Gastroesophageal sphincter (tissue), 4 donors: ENCODE results near the gene SRF. TPM values are rescaled to one million over a fixed set of nuclear protein-coding genes. Genes with fewer than 3 reads are reported as not detected.
"Not testable (repeated sequence)": the region's sequence is repeated elsewhere in the genome, so short reads cannot be mapped to it uniquely, and the experiment has no call there.

Source experiments
- ATAC-seq: fragments of 150-250 bp; one replicate; pipeline ENCODE4 v1.9.1; 2016; ENCODE audit warnings: mild to moderate bottlenecking, moderate library complexity
- H3K27ac ChIP-seq, 4 donors: fragments of 200-600 bp; sonication (generic) in 3 of 4; 1 replicate in 3 of 4; 2 replicates in 1 of 4; pipeline ENCODE4 v1.5.1; 2016 to 2019
- H3K27me3 ChIP-seq: fragments of 200-600 bp; sonication (generic); one replicate; pipeline ENCODE4 v1.5.1; 2019
- H3K36me3 ChIP-seq, 2 donors: fragments of 200-600 bp; sonication (generic); one replicate each; pipeline ENCODE4 v1.5.1; 2019; ENCODE audit warnings: control low read depth in 1 of 2
- H3K4me1 ChIP-seq, 3 donors: fragments of 200-600 bp; sonication (generic); 1 replicate in 2 of 3; 2 replicates in 1 of 3; pipeline ENCODE4 v1.5.1; 2016 to 2019; ENCODE audit warnings: control low read depth in 2 of 3
- H3K4me3 ChIP-seq, 2 donors: fragments of 200-600 bp; sonication (generic); one replicate each; pipeline ENCODE4 v1.5.1; 2019; ENCODE audit warnings: mild to moderate bottlenecking in 1 of 2, moderate library complexity in 1 of 2
- H3K9me3 ChIP-seq, 3 donors: fragments of 200-600 bp; sonication (generic); one replicate each; pipeline ENCODE4 v1.5.1; 2017 to 2019; ENCODE audit warnings: control low read depth in 2 of 3
- EP300 ChIP-seq: sonication (generic); formaldehyde crosslinking; IDR thresholded peaks from one replicate; pipeline ENCODE4 v1.6.1; 2017; ENCODE audit warnings: antibody characterized with exemption, mild to moderate bottlenecking
- POLR2A ChIP-seq, 2 donors: fragments of 450-650 bp; IDR thresholded peaks; one replicate each; pipeline ENCODE4 v1.6.1; 2017; ENCODE audit warnings: antibody characterized with exemption in 2 of 2, mild to moderate bottlenecking in 2 of 2, moderate library complexity in 1 of 2
- POLR2AphosphoS5 ChIP-seq: sonication (generic); formaldehyde crosslinking; IDR thresholded peaks from one replicate; pipeline ENCODE4 v1.6.1; 2017; ENCODE audit warnings: antibody characterized with exemption
- WGBS, 2 donors: methylation state at CpG; one replicate each; pipeline ENCODE4 v1.1.5; 2018; ENCODE audit warnings: low coverage in 1 of 2; 5-methylcytosine and 5-hydroxymethylcytosine counted together
- total RNA-seq, 4 donors: library from RNA; depleted of rRNA; stranded (reverse); fragments of >200 nt; gene quantifications; one replicate each; pipeline ENCODE4 v1.1.0, GENCODE V29; 2016
- TF ChIP-seq, protein P1 (sequence below), 4 experiments: fragments of 200-600 bp in 2 of 4; fragments of 450-650 bp in 2 of 4; sonication (generic) in 1 of 4; IDR thresholded peaks; one replicate each; pipeline ENCODE4 v1.5.1; 2017 to 2019; ENCODE audit warnings: antibody characterized with exemption in 4 of 4, mild to moderate bottlenecking in 2 of 4, moderate library complexity in 2 of 4

Gene SRF
- total RNA-seq, 4 donors from 2014 or later, result 92.6 to 192 (median 117) TPM

- H3K4me3 ChIP-seq, result no peak overlapping the region
- 41 to 80% methylated on average over 1 to 12 of the region's 15 CpGs for WGBS, 2 donors
Observed at GRCh38 chr6:43129434-43130194, 41.5 kb upstream of the SRF start.

GRCh38 chr6:43130429-43130828 lies 40.6 kb upstream of the SRF start:
- no peak for ATAC-seq
- no peaks in the 10 kb centered on the region for H3K9me3 ChIP-seq
- H3K4me3 ChIP-seq, result no peak overlapping the region
- H3K36me3 ChIP-seq, result no peaks in the 10 kb centered on the region
- no peak overlapping the region for H3K27ac ChIP-seq
- no peak for TF ChIP-seq EP300
- TF ChIP-seq, protein P1, sequence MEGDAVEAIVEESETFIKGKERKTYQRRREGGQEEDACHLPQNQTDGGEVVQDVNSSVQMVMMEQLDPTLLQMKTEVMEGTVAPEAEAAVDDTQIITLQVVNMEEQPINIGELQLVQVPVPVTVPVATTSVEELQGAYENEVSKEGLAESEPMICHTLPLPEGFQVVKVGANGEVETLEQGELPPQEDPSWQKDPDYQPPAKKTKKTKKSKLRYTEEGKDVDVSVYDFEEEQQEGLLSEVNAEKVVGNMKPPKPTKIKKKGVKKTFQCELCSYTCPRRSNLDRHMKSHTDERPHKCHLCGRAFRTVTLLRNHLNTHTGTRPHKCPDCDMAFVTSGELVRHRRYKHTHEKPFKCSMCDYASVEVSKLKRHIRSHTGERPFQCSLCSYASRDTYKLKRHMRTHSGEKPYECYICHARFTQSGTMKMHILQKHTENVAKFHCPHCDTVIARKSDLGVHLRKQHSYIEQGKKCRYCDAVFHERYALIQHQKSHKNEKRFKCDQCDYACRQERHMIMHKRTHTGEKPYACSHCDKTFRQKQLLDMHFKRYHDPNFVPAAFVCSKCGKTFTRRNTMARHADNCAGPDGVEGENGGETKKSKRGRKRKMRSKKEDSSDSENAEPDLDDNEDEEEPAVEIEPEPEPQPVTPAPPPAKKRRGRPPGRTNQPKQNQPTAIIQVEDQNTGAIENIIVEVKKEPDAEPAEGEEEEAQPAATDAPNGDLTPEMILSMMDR (IDR thresholded peaks at IDR 0.05), result no peak
- no peak for TF ChIP-seq POLR2A (IDR thresholded peaks at IDR 0.05)
- TF ChIP-seq POLR2AphosphoS5, result no peak
- H3K27me3 ChIP-seq, result no peaks in the 10 kb centered on the region
- H3K4me1 ChIP-seq, result peaks cover 0 to 19% (median 0%) of the 10 kb centered on the region in 3 donors
- WGBS, 2 donors, result 84 to 100% methylated on average over 1 to 4 of the region's 7 CpGs

More at GRCh38 chr6:43129434-43130194, 41.5 kb upstream of the SRF start:
- peaks cover 0 to 19% (median 0%) of the 10 kb centered on the region in 3 donors for H3K4me1 ChIP-seq
- H3K36me3 ChIP-seq, result no peaks in the 10 kb centered on the region
- no peaks in the 10 kb centered on the region for H3K9me3 ChIP-seq
- no peak for ATAC-seq
- TF ChIP-seq EP300 (no peak), POLR2A (IDR thresholded peaks at IDR 0.05) (no peak)
- TF ChIP-seq, protein P1 (IDR thresholded peaks at IDR 0.05), result peak in 3 of 4 experiments; percentile 11 to 51 (median 45)
- H3K27me3 ChIP-seq, result no peaks in the 10 kb centered on the region
- H3K27ac ChIP-seq, result no peak overlapping the region

DNA sequence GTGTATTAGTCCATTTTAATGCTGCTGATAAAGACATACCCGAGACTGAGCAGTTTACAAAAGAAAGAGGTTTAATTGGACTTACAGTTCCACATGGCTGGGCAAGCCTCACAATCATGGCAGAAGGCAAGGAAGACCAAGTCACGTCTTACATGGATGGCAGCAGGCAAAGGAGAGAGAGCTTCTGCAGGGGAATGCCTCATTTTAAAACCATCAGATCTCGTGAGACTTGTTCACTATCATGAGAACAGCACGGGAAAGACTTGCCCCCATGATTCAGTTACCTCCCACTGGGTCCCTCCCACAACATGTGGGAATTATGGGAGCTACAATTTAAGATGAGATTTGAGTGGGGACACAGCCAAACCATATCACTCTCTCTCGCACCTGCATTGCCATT lies 39.7 kb upstream of the SRF start:
- ATAC-seq, H3K27ac ChIP-seq, H3K36me3 ChIP-seq, H3K27me3 ChIP-seq, H3K4me3 ChIP-seq, H3K9me3 ChIP-seq: not testable (repeated sequence)
- 71 to 72% methylated on average over 4 to 5 of the region's 5 CpGs for WGBS, 2 donors
- H3K4me1 ChIP-seq, result peaks cover 0 to 19% (median 0%) of the 10 kb centered on the region in 3 donors

DNA sequence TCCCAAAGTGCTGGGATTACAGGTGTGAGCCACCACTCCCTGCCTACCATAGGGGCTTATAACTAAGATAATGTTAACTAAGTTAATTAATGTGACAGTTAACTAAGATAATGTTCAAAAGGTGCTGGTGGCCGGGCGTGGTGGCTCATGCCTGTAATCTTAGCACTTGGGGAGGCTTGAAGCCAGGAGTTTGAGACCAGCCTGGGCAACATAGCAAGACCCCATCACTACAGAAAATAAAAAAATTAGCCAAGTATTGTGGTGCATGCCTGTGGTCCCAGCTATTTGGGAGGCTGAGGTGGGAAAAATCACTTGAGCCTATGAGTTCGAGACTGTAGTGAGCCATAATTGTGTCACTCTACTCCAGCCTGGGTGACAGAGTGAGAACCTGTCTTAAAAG lies 32.8 kb upstream of the SRF start:
- peaks cover 0 to 6% (median 0%) of the 10 kb centered on the region in 3 donors for H3K4me1 ChIP-seq
- no peaks in the 10 kb centered on the region for H3K36me3 ChIP-seq
- H3K27ac ChIP-seq, result no peak overlapping the region
- 77% methylated on average over 3 of the region's 3 CpGs; no CpG with 5 or more reads in 1 of the 2 donors for WGBS, 2 donors
- no peaks in the 10 kb centered on the region for H3K27me3 ChIP-seq
- TF ChIP-seq EP300 (no peak), POLR2AphosphoS5 (no peak)
- no peak overlapping the region for H3K4me3 ChIP-seq
- no peaks in the 10 kb centered on the region for H3K9me3 ChIP-seq
- ATAC-seq, result no peak

DNA sequence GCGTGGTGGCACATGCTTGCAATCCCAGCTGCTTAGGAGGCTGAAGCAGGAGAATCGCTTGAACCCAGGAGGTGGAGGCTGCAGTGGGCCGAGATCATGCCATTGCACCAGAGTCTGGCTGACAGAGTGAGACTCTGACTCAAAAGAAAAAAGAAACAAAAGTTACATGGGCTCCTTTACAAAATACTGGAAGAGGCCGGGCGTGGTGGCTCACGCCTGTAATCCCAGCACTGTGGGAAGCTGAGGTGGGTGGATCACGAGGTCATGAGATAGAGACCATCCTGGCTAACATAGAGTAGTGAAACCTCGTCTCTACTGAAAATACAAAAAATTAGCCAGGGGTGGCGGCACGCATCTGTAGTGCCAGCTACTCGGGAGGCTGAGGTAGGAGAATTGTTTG lies 31.1 kb upstream of the SRF start:
- H3K4me3 ChIP-seq, H3K9me3 ChIP-seq, H3K27ac ChIP-seq, ATAC-seq, H3K27me3 ChIP-seq, H3K36me3 ChIP-seq: not testable (repeated sequence)
- peaks cover 0 to 16% (median 6%) of the 10 kb centered on the region in 3 donors for H3K4me1 ChIP-seq
- WGBS, 2 donors, result 79% methylated on average over 6 to 10 of the region's 11 CpGs

- ATAC-seq, result no peak
- H3K27ac ChIP-seq, result no peak overlapping the region
- TF ChIP-seq, protein P1 (IDR thresholded peaks at IDR 0.05), result no peak
- TF ChIP-seq POLR2AphosphoS5 (no peak), POLR2A (IDR thresholded peaks at IDR 0.05) (no peak), EP300 (no peak)
- H3K4me3 ChIP-seq, result no peak overlapping the region
- WGBS, 2 donors, result 96% methylated on average over 4 of the region's 16 CpGs; no CpG with 5 or more reads in 1 of the 2 donors
- H3K27me3 ChIP-seq, result no peaks in the 10 kb centered on the region
- H3K36me3 ChIP-seq, result no peaks in the 10 kb centered on the region
- no peaks in the 10 kb centered on the region for H3K9me3 ChIP-seq
- H3K4me1 ChIP-seq, result peaks cover 0 to 16% (median 6%) of the 10 kb centered on the region in 3 donors
Observed at GRCh38 chr6:43141644-43142043, 29.4 kb upstream of the SRF start.
